HG02852 (cell line): Measurements from ENCODE around the gene EXOG.
"Not testable (repeated sequence)": the region's sequence is repeated elsewhere in the genome, so short reads cannot be mapped to it uniquely, and the experiment has no call there.

Experiments used
- ATAC-seq: cut with Tn5 transposase; IDR thresholded peaks from one replicate; pipeline ENCODE4 v1.9.1; 2021; ENCODE audit warnings: mild to moderate bottlenecking, moderate library complexity; ENCODE audit not compliant: unreplicated experiment

EXOG gene

GRCh38 chr3:38561746-38562466 is 65.8 kb downstream of the EXOG start:
- ATAC-seq = no peak

- no peak for ATAC-seq
Measured at GRCh38 chr3:38562467-38562925, 66.4 kb downstream of the EXOG start.

- ATAC-seq = no peak
Measured at GRCh38 chr3:38563070-38563885, 67.1 kb downstream of the EXOG start.

GRCh38 chr3:38563886-38564270 is 67.7 kb downstream of the EXOG start:
- no peak for ATAC-seq

GRCh38 chr3:38564631-38565338 is 68.6 kb downstream of the EXOG start:
- ATAC-seq = no peak

- ATAC-seq = no peak
Measured at GRCh38 chr3:38565339-38566214, 69.4 kb downstream of the EXOG start.

- no peak for ATAC-seq
Measured at GRCh38 chr3:38566215-38566528, 70.0 kb downstream of the EXOG start.

GRCh38 chr3:38566794-38567193 is 70.7 kb downstream of the EXOG start:
- ATAC-seq = not testable (repeated sequence)

GRCh38 chr3:38567498-38567897 is 71.4 kb downstream of the EXOG start:
- no peak for ATAC-seq

GRCh38 chr3:38573111-38573510 is 77.0 kb downstream of the EXOG start:
- ATAC-seq = no peak

GRCh38 chr3:38573556-38573955 is 77.4 kb downstream of the EXOG start:
- no peak for ATAC-seq

- no peak for ATAC-seq
Measured at GRCh38 chr3:38574411-38575278, 78.5 kb downstream of the EXOG start.

- no peak for ATAC-seq
Measured at GRCh38 chr3:38575279-38575843, 79.2 kb downstream of the EXOG start.
